COR-L47 (cell line): ENCODE results near the gene TMEM192.
"Not testable (repeated sequence)": the region's sequence is repeated elsewhere in the genome, so short reads cannot be mapped to it uniquely, and the experiment has no call there.

Source experiments
- DNase-seq: peaks from one replicate; lab custom pipeline; 2025; lab: John Stamatoyannopoulos, UW

Gene TMEM192

DNA sequence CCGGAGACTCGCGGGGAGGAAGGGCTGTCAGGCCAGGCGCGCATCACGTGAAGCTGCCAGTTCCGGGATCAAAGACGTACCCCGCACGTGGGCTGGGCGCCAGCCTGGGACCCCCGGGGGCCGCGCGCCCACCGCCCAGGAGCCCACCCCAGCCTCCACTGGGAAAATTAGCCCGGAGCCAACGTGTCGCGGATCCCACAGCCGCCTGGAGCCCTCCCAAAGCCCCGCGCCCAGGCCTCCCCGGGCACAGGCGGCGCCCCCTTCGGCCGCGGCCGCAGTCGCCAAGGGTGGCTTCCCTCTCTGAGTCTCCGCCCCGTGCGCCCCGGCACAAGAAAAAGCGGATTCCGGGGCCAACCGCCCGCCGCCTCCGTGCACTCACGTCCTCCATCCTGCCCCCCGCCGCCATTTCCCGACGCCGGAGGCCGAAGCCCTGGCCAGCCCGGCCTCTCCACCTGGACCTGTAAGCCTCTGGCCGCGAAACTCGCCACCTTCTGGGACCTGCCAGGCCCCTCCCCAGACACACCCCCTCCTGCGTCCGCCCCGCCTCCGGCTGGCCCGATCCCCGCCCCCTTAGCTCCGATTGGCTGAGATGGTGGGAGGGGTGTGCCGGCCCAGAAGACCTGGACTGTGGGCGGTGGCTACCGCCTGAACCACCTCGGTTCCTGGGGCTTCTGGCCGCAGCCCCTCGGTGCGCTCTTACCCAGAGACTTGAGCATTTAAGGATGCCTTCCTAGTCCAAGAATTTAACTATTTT, at the start of gene TMEM192:
TSS of gene TMEM192 (minus strand) at position 493 of the 754 bp plus-strand sequence. CDS start at position 406, 87 bp downstream.
- peak; percentile 84 for DNase-seq

DNA sequence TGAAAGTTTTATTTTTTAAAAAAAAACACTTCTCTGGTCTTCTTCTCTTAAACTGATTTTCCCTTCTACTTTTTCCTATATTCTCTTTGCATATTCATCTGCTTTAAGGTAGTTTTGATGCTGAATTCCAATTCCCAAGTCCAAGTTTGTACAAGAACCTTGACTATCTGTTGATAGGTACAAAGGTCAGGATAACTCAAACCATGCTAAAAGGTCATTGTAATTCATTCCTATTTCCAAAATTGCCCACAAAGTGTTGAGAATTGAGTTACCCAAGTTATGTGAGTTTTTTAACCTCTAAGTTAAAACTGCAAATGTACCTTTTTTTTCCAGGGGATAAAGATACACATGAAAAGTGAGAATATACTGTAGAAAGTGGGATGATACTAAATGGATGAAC, 46.1 kb upstream of the TMEM192 start:
- no peak for DNase-seq

DNA sequence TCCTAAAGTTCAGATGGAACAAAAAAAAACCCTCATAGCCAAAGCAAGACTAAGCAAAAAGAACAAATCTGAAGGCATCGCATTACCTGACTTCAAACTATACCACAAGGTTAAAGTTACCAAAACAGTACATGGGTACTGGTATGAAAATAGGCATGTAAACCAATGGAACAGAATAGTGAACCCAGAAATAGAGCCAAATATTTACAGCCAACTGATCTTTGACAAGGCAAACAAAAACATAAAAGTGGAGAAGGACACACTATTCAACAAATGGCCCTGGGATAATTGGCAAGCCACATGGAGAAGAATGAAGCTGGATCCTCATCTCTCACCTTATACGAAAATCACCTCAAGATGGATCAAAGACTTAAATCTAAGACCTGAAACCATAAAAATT, 44.2 kb upstream of the TMEM192 start:
- no peak for DNase-seq

DNA sequence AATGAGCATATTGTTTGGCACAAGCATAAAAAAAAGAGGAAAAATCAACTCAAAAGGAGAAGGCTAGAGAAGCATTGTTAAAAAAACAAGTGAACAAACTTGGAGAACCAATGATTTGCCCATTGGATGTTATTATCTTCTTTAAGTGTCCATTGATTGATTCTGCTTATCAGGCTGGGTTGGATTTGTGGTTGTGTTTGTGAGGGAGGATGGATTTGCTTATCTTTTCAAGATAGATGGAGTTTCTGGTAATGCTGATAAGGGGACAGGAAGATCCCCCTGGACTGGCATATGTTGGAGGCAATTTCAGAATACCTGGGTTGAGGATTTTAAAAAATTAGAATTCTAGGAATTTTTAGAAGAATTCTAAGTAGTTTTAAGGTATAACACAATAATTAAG, 41.8 kb upstream of the TMEM192 start:
- DNase-seq = no peak

DNA sequence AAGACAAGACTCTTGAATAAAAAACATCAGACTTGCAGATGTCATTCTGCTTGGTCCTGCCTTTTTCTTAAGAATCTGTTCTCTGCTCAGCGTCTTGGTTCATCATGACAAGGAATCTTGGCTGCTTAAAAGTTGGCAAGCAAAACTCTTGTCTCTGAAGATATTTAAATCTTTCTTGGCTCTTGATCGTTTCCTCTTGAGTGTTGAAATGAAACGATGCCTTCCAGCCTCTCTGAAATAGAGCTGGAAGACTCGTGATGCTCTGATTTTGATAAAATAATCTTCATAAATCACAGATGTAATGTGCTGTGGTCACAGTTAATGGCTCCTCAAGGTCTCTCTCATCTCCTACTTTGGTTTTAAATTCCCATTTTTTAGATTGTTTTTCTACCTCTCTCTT, 39.9 kb upstream of the TMEM192 start:
- no peak for DNase-seq

DNA sequence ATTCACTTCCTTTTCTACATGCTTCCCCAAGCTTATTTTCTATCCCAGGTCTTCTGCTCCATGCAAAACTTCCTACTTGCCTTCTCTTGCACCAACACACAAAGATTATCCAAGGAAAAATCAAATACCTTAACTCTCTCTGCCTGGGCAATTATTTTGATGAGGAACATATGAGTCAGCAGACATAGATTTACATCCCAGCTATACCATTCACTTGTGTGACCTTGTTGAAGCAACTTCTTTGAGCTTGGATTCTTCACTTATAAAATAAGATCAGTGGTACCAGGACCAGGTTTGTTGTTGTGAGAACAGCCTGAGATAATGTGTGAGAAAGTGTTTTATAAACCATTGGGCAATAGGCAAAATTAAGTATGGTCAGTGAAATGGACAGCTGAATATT, 39.1 kb upstream of the TMEM192 start:
- no peak for DNase-seq

DNA sequence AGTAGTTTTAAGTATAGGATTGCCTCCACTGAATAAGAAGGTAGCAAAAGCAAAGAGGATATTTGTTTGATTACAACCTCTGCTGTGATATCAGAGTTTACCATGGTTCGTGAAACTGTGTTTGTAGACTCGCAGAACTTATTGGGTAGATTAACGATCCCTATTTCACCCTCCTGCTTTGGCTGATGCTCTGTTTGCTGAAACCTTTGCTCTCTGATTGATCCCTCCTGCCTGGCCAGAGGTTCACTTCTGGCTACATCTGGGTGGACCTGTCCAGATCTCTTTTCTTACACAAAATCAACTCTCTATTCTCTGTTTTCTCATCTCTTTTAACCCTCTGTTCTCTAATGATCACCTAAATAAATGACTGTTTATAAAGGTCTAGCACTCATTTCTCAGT, 37.9 kb upstream of the TMEM192 start:
- DNase-seq = no peak

DNA sequence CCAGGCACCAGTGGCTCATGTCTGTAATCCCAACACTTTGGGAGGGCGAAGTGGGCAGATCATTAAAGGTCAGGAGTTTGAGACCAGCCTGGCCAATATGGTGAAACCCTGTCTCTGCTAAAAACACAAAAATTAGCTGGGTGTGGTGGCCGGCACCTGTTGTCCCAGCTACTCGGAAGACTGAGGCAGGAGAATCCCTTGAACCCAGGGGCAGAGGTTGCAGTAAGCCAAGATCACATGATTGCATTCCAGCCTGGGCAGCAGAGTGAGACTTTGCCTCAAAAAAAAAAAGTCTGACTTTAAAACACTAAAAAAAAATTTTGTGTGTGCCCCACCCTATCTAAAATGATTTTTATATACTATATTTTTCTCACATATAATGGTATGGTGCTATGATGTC, 26.2 kb upstream of the TMEM192 start:
- no peak for DNase-seq

DNA sequence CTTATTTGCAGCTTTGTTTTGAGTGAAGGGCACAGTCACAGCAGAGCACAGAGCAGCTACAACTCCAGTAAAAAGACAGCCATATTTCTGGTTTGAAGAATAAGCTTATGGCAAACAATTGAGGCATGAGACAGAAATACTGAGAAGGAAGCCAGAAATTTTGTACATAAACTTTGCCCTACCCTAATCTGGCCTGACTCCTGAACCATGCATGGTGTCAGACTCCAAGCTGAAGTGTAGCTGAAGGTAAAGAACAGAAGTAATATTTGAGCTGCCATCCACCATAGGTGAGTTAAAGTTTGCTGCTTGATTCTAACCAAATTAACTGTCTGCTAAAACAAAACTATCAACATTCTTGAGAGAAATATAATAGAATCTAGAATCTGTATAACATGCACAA, 24.5 kb upstream of the TMEM192 start:
- no peak for DNase-seq

DNA sequence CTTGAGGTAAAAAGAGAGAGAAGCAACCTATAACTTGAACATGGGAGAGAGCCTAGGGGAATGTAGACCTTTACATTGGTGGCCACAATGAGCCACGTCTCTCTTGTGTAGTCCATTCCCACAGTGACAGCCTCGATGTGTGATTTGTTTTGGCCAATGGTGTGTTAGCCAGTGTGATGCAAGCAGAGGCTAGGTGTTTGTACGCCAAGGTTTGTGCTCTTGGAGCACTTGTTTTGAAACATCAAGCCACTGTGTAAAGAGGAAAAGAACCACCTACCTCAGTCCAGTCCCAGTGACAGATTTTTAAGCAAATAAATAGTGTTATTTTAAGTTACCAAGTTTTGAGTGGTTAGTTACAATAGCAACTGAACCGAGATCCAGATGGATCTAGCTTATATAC, 23.9 kb upstream of the TMEM192 start:
- no peak for DNase-seq

DNA sequence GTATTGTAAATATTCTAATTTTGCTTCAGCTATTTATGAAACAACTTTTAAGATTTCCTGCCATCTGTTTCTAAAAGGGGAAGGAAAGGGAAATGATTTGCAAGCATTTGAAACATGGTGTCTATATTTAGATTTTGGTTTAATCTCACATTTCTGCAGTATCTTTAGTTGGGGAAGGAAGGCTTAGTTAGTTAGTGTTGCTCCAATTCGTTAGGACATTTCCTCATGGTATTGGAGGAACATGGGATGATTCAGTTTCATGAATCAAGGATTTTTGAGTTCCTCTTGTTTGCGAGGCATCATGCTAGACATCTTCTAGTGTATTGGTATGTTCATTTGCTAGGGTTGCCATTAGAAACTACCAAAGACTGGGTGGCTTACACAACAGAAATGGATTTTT, 20.5 kb upstream of the TMEM192 start:
- no peak for DNase-seq

DNA sequence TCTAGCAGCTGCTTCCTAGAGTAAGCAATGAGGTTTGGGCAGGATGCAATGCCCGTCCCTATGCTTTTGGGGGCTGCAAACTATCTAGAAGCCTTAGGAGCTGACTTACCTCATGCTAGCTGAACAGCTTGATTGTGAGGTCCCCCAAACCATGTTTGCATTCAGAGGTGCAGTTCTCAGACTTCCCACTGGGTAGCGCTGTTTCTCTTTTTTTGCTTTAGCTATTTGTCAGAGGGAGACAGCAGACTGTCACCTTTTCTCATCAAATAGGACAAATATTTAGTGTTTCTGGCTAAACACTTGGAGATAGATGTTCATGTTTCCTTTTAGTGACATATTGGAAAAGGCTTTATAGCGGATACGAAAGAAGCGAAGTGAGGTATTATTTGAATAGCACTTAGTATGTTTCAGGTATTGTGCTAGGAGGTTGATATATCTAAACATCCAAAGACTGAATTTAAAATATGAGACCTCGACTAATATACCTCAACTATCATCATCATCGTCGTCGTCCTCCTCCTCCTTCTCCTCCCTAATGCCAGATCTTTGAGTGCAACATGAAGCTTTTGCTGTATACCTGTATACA, 18.7 kb upstream of the TMEM192 start:
- DNase-seq = peak; percentile 30

DNA sequence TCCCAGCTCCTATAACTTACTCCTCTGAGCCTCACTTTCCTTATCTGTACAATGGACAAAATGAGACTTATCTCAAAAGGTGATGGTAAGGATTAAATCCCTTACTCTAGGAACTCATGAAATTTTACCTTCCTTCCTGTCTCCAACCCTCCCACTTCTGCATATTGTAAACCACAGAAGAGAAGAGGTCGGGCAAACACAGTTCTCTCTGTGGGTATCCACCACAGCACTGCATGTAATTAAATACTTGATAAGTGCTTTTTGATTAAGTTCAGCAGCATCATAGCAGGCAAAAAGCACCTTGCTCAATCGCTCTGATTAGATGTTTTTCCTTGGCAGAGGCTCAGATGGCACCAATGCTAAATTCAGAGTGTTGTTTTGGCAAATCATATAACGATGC, 17.3 kb upstream of the TMEM192 start:
- DNase-seq = no peak

DNA sequence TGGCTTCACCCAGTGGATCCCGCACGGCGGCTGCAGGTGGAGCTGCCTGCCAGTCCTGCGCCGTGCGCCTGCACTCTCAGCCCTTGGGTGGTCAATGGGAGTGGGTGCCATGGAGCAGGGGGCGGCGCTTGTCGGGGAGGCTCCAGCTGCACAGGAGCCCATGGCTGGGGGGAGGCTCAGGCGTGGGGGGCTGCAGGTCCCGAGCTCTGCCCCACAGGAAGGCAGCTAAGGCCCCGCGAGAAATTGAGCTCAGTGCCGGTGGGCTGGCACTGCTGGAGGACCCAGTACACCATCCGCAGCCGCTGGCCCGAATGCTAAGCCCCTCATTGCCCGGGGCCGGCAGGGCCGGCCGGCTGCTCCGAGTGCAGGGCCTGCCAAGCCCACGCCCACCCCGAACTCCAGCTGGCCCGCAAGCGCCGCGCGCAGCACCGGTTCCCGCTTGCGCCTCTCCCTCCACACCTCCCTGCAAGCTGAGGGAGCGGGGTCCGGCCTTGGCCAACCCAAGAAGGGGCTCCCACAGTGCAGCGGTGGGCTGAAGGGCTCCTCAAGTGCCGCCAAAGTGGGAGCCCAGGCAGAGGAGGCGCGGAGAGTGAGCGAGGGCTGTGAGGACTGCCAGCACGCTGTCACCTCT, 13.3 kb upstream of the TMEM192 start:
- not testable (repeated sequence) for DNase-seq

DNA sequence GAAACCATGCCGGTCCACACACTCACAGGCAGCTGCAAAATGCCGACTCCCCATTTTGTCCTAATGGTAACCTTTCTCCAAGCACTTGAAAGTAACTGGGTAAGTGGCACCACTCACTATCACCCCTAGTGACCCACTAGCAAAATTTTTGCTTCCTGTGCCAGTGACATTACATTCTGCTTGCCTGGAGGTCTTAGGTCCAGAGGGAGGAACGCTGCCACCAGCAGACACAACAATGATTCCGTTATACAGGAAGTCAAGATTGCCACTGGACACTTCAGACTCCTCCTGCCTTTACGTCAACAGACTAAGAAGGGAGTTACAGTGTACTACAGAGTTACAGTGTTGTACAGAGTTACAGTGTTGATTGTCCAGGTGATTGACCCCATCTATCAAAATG, 11.8 kb upstream of the TMEM192 start:
- DNase-seq = no peak

DNA sequence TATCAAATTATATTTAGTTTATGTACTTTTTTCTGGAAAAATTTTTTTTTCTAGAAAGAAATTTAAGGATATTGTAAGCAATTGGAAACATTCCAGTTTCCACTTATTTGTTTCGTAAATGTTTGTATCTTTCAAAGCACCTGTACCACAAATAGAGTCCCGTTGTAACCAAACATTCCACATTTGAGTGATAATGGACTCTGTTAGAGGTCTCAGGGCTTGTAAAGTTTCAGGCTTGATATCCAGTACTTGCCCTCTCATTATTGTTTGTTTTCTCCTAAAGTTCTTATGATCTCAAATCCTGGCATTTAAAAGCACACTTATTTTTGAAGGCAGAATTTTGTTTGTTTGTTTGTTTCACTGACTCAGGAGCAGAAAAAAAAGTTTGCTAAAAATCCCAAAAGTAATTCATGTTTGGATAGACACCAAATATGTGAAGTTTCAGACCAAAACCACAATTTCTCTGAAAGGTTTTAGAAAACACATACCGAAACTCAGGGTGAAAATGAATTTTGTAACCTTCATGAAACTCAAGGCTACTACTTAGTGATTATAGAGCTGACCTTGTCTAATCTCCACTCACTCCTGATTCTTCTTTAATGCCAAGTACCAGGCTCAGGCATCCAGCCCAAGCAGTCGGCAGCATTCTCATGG, 5.7 kb upstream of the TMEM192 start:
- DNase-seq = no peak

DNA sequence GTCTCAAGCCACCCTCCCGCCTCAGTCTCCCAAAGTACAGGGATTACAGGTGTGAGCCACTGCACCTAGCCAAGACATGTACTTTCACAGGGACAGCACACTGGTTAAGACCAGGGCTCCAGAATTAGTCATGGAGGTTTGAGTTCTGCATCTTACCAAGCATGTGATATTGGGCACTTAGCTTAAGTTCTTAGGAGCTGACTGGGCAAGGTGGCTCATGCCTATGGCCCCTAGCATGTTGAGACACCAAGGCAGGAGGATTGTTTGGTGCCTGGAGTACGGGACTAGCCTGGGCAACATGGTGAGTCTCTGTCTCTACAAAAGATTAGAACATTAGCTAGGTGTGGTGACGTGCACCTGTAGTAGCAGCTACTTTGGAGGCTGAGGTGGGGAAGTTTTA, 2.6 kb upstream of the TMEM192 start:
- no peak for DNase-seq

DNA sequence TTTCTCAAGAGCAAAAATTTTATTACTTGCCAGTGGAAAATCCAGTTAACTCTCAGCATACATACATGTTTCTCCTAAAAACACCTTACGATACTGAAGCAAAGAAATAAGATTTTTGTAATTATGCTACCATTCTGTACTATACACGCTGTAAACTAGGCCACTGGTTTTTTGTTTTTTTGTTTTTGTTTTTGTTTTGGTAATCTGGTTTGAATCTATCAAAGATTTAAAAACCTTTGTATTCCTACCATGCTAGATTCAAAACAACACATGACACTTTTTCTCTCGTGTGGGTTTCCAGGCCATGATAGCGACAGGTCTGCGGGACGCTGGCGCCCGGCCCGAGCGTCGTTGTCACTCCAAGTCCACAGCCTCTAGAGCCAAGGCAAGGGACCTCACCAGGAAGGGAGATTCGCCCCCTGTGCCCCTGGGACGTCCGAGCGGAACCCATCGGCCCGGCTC, 723 bp downstream of the TMEM192 start:
- peak; percentile 26 for DNase-seq

DNA sequence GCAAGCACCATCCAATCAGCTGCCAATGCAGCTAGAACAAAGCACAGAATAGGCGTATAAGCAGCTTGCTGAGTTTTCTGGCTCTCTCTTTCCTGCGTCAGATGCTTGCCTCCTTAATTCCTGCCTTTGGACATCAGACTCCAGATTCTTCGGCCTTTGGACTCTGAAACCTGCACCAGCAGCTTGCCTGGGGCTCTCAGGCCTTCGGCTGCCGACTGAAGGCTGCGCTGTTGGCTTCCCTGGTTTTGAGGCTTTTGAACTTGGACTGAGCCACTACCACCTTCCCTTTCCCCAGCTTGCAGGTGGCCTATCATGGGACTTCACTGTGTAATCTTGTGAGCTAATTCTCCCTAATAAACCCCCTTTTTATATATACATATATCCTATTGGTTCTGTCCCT, 6.1 kb downstream of the TMEM192 start:
- no peak for DNase-seq

DNA sequence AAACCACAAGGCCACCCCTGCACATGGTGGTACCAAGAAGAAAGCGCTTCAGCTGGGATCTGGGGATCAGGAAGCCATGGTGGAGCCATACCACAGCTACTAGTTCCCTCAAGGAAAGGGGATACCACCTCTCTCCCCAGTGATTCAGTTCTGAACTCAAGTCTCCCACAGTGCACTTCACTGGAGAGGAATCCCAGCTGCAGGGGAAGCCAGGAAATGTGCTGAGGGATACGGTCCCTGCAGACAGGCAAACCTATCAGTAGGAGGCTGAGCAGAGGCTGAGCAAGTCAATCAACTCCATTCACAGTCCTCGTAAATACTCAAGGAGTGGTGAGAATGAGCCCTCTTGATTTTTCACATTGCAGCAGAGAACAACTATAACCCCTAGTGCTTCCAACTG, 11.0 kb downstream of the TMEM192 start:
- no peak for DNase-seq

DNA sequence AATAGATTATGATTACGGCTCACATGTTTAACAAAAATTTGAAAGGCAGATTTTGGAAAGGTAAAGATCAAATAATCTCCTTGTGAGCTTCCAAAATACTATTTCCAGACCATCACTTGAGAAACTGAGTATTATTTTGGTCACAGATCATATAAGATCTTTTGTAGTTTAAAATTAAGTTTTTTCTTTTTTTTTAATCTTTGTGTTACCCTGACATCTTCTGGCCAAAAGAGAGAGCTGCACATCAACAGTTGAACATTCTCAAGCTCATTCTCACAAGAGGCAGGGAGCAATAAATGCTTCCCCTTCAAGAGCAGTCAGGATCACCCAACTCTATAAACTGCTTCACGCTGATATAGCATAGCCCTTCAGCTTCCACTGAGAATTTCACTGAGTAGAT, 15.9 kb downstream of the TMEM192 start:
- no peak for DNase-seq

DNA sequence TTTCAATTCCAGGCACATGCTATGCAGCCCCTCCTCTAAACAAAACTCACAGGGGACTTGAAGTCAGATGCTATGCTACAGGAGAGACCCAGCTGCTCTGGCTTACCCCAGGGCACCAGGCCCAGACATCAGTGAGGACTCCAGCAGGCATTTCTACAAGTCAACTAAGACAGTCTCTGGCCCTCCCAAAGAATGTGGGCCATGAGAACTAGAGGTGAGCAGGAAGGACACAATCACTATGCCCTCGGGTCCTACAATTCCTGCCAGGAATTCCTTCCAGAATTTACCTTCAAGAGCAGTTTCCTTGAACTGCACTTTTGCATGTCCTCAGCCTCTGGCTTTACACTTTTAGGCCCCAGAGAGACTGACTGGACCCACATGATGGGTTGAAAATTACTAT, 17.4 kb downstream of the TMEM192 start:
- DNase-seq = no peak

DNA sequence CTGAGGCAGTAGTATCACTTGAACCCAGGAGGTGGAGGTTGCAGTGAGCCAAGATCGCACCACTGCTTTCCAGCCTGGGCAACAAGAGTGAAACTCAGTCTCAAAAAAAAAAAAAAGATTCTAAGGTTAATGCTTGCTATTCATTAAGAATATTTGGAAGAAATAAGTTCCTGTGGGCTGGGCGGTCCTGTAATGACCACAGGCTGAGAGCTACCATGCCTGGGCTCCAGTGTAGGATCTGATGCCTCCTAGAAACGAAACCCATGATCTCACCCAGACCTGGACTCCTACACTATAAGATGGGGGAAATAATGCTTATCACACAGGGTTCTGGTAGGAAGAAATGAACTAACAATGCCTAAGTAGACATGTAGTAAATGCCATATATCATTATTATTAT, 17.8 kb downstream of the TMEM192 start:
- no peak for DNase-seq
